ENCODE data around the gene PARG.
A peak's percentile ranks its signal among the peaks of the same experiment; 100 is the strongest.
"Not testable (repeated sequence)": the region's sequence is repeated elsewhere in the genome, so short reads cannot be mapped to it uniquely, and the experiment has no call there.

PARG gene

GRCh38 chr10:49941447-49942338 is at the start of gene PARG, which contains the start of gene TIMM23B:
PARG (minus strand) TSS chr10:49942027; CDS start chr10:49941725, 302 bp downstream.
TIMM23B (plus strand) TSS chr10:49942053; CDS start chr10:49942195, 142 bp downstream.
- DNase-seq (ENCODE audit: low read depth, low spot score), result peak; percentile 89

GRCh38 chr10:49988376-49988775 is 46.5 kb upstream of the PARG start, which contains the start of gene AGAP6:
AGAP6 (plus strand) TSS chr10:49988406; CDS start chr10:49988716, 310 bp downstream.
- DNase-seq (ENCODE audit: low read depth, low spot score), result not testable (repeated sequence)

DNA sequence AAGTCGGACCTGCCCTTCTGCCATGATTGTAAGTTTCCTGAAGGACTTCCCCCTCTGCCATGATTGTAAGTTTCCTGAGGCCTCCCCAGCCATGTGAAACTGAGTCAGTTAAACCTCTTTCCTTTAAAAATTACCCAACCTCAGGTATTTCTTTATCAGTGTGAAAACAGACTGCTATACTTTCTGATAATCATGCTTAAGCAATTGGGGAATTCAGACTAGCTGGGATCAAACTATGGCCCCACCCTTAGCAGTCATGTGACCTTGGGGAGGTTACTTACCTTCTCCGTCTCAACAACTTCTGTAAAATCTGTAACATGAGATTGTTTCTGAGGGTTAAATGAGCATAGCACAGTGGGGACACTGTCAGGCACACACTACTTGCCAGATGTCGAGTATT is 45.4 kb upstream of the PARG start:
- DNase-seq (ENCODE audit: low read depth, low spot score), result not testable (repeated sequence)

GRCh38 chr10:49977756-49978155 is 35.9 kb upstream of the PARG start:
- DNase-seq (ENCODE audit: low read depth, low spot score), result not testable (repeated sequence)

DNA sequence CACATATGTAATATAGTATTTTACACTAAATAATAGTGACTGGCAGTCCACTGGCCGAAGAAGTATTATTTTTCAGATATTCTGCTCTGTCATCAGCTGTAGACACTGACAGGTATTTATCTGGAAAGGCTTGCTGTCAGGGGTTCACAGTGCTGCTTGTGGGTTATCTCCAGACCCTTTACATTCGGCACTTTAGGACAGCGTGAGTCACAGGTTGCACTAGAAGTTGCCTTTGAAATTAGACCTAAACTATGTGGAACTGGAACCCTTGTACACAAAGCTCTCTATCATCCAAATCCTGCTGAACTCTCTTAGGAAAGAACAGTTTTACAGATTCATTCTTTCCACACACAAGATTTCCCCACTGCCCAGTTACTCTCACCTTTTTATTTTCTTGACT is 30.3 kb upstream of the PARG start:
- DNase-seq (ENCODE audit: low read depth, low spot score), result peak; percentile 1

DNA sequence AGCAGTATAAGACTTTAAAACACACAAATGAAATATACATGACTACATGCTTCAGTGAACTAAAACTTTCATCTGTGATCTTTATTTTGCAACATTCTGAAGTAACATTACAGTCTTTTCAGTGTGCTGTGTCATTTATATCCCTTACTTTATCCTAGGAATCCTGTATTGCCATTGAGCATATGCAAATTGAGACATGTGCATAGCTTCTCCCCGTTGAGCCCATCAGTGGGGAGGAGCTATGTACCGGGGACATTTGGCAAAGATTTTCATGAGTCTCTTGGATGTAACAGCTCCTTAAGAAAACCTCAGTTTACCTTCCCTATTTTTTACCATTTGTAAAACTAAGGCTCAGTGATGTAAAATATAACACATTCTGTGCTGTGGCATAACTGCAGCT is 29.6 kb upstream of the PARG start:
- DNase-seq (ENCODE audit: low read depth, low spot score), result not testable (repeated sequence)

- not testable (repeated sequence) for DNase-seq (ENCODE audit: low read depth, low spot score)
Measured at GRCh38 chr10:49970331-49970857, 28.6 kb upstream of the PARG start.

GRCh38 chr10:49953122-49953521 is 11.3 kb upstream of the PARG start:
- not testable (repeated sequence) for DNase-seq (ENCODE audit: low read depth, low spot score)

GRCh38 chr10:49952006-49952405 is 10.2 kb upstream of the PARG start:
- DNase-seq (ENCODE audit: low read depth, low spot score), result not testable (repeated sequence)

DNA sequence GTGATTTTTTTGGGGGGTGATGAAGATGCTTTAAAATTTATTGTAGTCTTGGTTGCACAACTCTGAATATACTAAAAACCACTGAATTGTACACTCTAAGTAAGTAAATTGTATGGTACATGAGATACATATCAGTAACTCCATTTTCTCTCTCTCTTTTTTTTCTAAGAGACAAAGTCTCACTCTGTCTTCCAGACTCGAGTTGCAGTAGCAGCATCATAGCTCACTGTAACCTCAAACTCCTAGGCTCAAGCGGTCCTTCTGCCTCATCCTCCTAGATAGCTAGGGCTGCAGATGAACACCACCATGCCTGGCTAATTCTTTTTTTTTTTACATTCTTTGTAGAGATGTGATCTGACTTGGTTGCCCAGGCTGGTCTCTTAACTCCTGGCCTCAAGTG is 6.9 kb upstream of the PARG start:
- not testable (repeated sequence) for DNase-seq (ENCODE audit: low read depth, low spot score)

DNA sequence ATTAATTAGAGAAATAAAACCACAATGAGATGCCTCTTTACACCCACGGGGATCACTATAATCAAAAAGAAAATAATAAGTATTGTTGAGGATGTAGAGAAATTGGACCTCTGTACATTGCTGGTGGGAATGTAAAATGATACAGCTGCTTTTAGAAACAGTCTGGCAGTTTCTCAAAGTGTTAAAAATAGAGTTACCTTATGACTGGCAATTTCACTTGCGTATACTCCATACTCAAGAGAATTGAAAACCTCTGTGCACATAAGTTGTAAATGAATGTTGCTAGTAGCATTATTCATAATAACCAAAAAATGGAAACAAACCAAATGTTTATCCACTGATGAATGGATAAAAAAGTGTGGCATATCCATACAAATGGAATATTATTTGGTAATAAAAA is 6.3 kb upstream of the PARG start:
- DNase-seq (ENCODE audit: low read depth, low spot score), result not testable (repeated sequence)

- not testable (repeated sequence) for DNase-seq (ENCODE audit: low read depth, low spot score)
Measured at GRCh38 chr10:49943607-49944006, 1.8 kb upstream of the PARG start.

- DNase-seq (ENCODE audit: low read depth, low spot score), result not testable (repeated sequence)
Measured at GRCh38 chr10:49942339-49942705, 495 bp upstream of the PARG start.

DNA sequence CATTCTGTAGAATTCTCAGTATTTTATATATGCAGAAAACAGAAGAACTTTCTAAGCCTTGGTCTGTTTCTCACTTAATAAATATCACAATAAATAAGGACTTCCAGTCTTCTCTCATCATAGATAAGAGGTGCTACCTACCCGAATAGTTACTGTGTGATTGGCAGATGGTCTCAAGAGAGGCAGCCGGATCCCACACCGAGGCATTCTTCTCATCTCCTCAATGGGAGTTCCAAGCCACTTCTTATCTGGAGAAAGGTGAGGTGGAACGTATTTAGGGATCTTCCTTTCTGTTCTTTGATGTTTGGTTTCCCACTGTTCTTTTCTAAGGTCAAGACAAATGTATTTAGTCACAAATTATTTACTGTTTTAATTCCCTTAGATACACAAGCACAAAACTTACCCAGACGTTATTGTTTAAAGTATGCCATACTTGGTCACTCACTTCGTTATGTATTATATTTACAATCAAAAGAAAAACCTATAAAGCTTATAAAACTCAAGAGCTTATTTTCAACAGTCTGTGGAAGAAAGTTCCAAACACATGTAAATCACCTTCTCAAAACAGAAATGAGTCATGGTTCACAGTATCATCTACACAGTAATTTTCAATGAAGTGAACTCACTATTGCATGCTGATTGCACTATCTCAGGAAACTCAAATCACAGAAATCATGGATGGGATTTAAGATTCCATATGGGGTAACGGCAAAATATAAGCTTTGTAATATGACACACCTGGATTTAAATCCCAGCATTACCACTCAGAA is 9.7 kb downstream of the PARG start:
- DNase-seq (ENCODE audit: low read depth, low spot score), result not testable (repeated sequence)

DNA sequence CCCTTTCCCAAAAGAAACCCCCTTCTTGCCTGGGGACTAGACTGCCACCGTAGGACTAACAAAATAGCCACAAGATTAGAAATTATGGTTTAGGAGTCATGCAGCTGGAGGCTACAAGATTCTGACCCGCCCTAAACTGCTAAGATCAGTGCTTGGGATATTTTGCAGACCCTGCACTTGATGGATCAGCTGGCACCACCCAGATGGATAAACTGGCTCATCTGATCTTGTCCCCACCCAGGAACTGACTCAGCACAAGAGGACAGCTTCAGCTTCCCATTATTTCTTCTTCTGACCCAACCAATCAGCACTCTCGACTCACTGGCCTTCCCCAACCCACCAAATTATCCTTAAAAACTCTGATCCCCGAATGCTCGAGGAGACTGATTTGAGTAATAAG is 10.6 kb downstream of the PARG start:
- DNase-seq (ENCODE audit: low read depth, low spot score), result not testable (repeated sequence)

DNA sequence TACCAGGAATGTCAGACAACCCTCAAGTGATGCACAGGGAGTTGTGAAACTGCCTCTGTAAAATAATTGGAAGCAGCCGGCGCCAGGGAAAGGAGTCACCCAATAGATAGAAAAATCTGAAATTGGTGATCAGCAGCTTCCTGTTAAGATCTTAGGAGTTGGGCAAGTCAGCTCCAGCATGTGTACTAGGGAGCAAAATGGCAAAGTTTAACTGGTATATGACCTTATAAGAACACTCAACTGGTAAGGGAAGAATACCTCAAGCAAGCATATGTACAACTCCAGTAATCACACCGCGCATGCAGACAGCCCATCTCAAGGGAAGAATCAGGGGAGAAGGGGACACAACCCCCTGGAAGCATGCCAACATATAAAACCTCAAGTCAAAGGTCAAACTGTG is 18.3 kb downstream of the PARG start:
- not testable (repeated sequence) for DNase-seq (ENCODE audit: low read depth, low spot score)

DNA sequence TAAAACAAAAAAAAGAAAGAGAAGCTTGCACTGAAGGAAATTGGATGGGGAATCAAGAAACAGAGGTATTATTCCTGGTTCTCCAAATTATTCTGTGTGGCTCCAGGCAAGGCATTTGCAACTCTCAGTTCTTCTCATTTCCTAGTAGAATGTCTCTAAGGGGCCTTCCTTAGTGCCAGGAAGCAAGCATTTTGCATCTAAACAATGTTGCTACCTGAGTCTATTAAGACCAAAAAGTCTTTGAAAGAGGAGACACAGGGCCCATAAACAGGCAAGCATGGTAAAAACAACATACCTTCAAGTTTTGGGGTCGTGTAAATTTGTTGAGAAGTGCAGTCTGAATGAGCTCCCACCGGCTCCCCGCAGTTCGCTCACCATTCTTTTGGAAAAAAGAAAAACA is 19.8 kb downstream of the PARG start:
- DNase-seq (ENCODE audit: low read depth, low spot score), result not testable (repeated sequence)

GRCh38 chr10:49917927-49918326 is 23.9 kb downstream of the PARG start:
- not testable (repeated sequence) for DNase-seq (ENCODE audit: low read depth, low spot score)

DNA sequence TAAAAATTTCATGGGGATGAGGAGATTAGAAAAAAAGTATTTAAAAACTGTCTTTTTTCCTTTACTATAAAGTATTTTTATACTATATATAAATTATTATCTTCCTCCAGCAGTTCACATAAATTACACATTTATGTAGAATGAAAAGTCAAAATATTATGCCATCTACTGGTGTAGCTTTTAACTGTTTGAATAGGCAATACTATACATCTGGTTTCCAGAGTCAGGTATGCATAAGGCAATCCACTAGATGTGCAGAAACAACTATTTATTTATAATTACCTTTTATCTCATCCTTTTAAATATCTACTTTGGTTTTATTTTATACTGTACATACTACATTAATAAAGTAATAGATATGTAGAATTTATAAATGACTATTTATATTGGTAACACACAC is 25.4 kb downstream of the PARG start:
- not testable (repeated sequence) for DNase-seq (ENCODE audit: low read depth, low spot score)

- not testable (repeated sequence) for DNase-seq (ENCODE audit: low read depth, low spot score)
Measured at GRCh38 chr10:49910295-49910694, 31.5 kb downstream of the PARG start.

- DNase-seq (ENCODE audit: low read depth, low spot score), result not testable (repeated sequence)
Measured at GRCh38 chr10:49908290-49909080, 33.3 kb downstream of the PARG start.

Measured in ELF-1 (cell line).